ENCODE data around the gene FBXL20. TPM values are rescaled to one million over a fixed set of nuclear protein-coding genes. Genes with fewer than 3 reads are reported as not detected.

FBXL20 gene
- total RNA-seq, 1 experiment from 2014 or later: 17.2 TPM

- peaks cover 45 to 48% of the 10 kb centered on the region in 2 experiments for H3K36me3 ChIP-seq (ENCODE audit: control insufficient read depth in 1 of 2, insufficient read depth in 2 of 2, low read length in 2 of 2)
- H3K9ac ChIP-seq (ENCODE audit: low read length): no peak overlapping the region
- POLR2A ChIA-PET: no interaction called here
- H3K4me1 ChIP-seq (ENCODE audit: control insufficient read depth in 1 of 2, insufficient read depth in 2 of 2, low read length in 2 of 2): no peaks in the 10 kb centered on the region
- H3K4me3 ChIP-seq (replicated peaks in 1 of 2; ENCODE audit: low read depth in 1 of 2, low read length in 2 of 2): no peak overlapping the region
- no peak overlapping the region for H3K4me2 ChIP-seq (ENCODE audit: low read length)
- BruUV-seq (replicated peaks): no TSS peak
- ATAC-seq (no peak), DNase-seq (ENCODE audit: low read depth, low spot score) (no peak)
- H4K20me1 ChIP-seq (ENCODE audit: insufficient read depth): no peaks in the 10 kb centered on the region
- H3K79me2 ChIP-seq (ENCODE audit: insufficient read depth, low read length): no peaks in the 10 kb centered on the region
- no peaks in the 10 kb centered on the region for H3K9me3 ChIP-seq (ENCODE audit: control insufficient read depth in 1 of 2, insufficient read depth in 1 of 2, low read depth in 1 of 2, low read length in 2 of 2)
- CTCF ChIA-PET: no interaction called here
- H3K27me3 ChIP-seq (ENCODE audit: insufficient read depth, low read length): no peaks in the 10 kb centered on the region
- no peak overlapping the region for H2AFZ ChIP-seq (ENCODE audit: low read depth, low read length, poor library complexity, severe bottlenecking)
- no peak overlapping the region for H3K27ac ChIP-seq (ENCODE audit: low read depth, low read length)
- RAD21 ChIA-PET (ENCODE audit: low non-redundant PET in 1 of 2, low total read pairs in 2 of 2, uncharacterized antibody in 2 of 2, unreplicated experiment in 2 of 2): no interaction called here
- TF ChIP-seq CBX3 (IDR thresholded peaks at IDR 0.05; ENCODE audit: low read depth) (no peak), POLR2AphosphoS5 (IDR thresholded peaks at IDR 0.05; ENCODE audit: low read depth, low read length) (no peak), JUND (IDR thresholded peaks at IDR 0.05) (no peak), YY1 (IDR thresholded peaks at IDR 0.05; ENCODE audit: extremely low read depth, insufficient replicate concordance, low read depth, low read length) (no peak), CEBPB (IDR thresholded peaks at IDR 0.05; ENCODE audit: low read depth) (no peak), EGR1 (IDR thresholded peaks at IDR 0.05; ENCODE audit: low read depth) (no peak), REST (IDR thresholded peaks at IDR 0.05; ENCODE audit: low read depth) (no peak), EZH2phosphoT487 (IDR thresholded peaks at IDR 0.05; ENCODE audit: borderline replicate concordance) (no peak), ZNF274 (IDR thresholded peaks at IDR 0.05; ENCODE audit: low read depth, low read length) (no peak), FOSL1 (IDR thresholded peaks at IDR 0.05; ENCODE audit: low read depth) (no peak), EZH2 (IDR thresholded peaks at IDR 0.05) (no peak)
- TF ChIP-seq, protein P1, sequence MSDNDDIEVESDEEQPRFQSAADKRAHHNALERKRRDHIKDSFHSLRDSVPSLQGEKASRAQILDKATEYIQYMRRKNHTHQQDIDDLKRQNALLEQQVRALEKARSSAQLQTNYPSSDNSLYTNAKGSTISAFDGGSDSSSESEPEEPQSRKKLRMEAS (IDR thresholded peaks at IDR 0.05): no peak
- no peaks in the 10 kb centered on the region for H3K9me2 ChIP-seq (ENCODE audit: insufficient read depth)
- intact Hi-C loops (cut with micrococcal nuclease): loop anchor here (10.0 kb wide), 1 partner anchor 105 kb away; no protein-coding TSS in a partner anchor
Observed at GRCh38 chr17:39410279-39410678, 8.9 kb upstream of the FBXL20 start.

Measured in HCT116 (cell line).